ENCODE data around the gene XPR1. TPM values are rescaled to one million over a fixed set of nuclear protein-coding genes. Genes with fewer than 3 reads are reported as not detected.
"Not testable (repeated sequence)": the region's sequence is repeated elsewhere in the genome, so short reads cannot be mapped to it uniquely, and the experiment has no call there.

The XPR1 gene
- total RNA-seq, 1 experiment from 2014 or later, result 30.7 TPM

DNA sequence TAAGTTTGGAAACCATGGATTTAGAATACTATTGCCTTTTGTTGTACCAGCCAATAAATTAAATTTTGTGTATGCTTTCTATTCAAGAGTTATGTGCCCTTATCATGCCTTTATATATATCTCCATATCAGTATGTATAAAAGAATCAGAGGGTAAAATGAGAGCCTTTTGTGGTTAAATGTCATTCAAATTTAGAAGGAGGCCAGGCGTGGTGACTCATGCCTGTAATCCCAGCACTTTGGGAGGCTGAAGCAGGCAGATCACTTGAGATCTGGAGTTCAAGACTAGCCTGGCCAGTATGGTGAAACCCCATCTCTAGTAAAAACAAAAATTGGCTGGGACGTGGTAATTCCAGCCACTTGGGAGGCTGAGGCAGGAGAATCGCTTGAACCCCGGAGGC lies 88.9 kb downstream of the XPR1 start:
- H3K36me3 ChIP-seq (ENCODE audit: insufficient read depth, low read length, poor library complexity, severe bottlenecking), result no peaks in the 10 kb centered on the region
- H3K4me3 ChIP-seq (ENCODE audit: low read depth, low read length, poor library complexity, severe bottlenecking), result no peak overlapping the region
- peak; percentile 11 for DNase-seq (ENCODE audit: low spot score)
- H3K4me1 ChIP-seq (ENCODE audit: insufficient read depth, low read length, poor library complexity, severe bottlenecking), result no peaks in the 10 kb centered on the region
- no TSS peak for BruUV-seq (replicated peaks)
- H3K27me3 ChIP-seq (replicated peaks; ENCODE audit: insufficient read depth, low read depth, low read length, poor library complexity), result no peaks in the 10 kb centered on the region
- POLR2A ChIA-PET (ENCODE audit: low non-redundant PET), result no interaction called here
- TF ChIP-seq, protein P1, sequence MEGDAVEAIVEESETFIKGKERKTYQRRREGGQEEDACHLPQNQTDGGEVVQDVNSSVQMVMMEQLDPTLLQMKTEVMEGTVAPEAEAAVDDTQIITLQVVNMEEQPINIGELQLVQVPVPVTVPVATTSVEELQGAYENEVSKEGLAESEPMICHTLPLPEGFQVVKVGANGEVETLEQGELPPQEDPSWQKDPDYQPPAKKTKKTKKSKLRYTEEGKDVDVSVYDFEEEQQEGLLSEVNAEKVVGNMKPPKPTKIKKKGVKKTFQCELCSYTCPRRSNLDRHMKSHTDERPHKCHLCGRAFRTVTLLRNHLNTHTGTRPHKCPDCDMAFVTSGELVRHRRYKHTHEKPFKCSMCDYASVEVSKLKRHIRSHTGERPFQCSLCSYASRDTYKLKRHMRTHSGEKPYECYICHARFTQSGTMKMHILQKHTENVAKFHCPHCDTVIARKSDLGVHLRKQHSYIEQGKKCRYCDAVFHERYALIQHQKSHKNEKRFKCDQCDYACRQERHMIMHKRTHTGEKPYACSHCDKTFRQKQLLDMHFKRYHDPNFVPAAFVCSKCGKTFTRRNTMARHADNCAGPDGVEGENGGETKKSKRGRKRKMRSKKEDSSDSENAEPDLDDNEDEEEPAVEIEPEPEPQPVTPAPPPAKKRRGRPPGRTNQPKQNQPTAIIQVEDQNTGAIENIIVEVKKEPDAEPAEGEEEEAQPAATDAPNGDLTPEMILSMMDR (conservative IDR thresholded peaks at IDR 0.05; ENCODE audit: low read depth, low read length), result no peak
- TF ChIP-seq EZH2 (IDR thresholded peaks at IDR 0.05; ENCODE audit: borderline replicate concordance, low read depth, low read length, poor library complexity, severe bottlenecking), result no peak
- intact Hi-C loops (cut with micrococcal nuclease; ENCODE audit: unreplicated experiment), result no loop called here
- no peaks in the 10 kb centered on the region for H3K9me3 ChIP-seq (ENCODE audit: low read depth, low read length, poor library complexity, severe bottlenecking)
- H3K27ac ChIP-seq (ENCODE audit: low read depth, low read length, poor library complexity, severe bottlenecking), result no peak overlapping the region
- CTCF ChIA-PET, result no interaction called here

DNA sequence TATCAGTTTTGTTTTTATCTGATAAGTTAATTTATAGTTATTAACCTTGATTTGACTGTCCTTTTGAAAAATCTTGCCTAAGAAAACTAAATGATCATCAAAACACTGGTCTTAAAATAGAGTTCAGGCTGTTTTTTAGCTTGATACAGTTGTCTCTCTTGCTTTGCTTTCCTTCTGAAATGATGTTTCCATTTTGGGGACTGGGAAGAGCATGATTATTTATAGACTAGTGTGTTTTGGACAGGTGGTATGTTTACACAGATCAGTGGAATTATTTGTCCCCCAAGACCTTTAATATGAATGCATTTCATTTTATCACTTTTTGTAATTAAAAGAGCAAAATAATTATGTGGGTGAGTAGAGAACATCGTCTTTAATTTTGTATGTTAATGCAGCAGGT lies 90.8 kb downstream of the XPR1 start:
- ChIA-PET POLR2A (ENCODE audit: low non-redundant PET) (no interaction called here), CTCF (no interaction called here)
- no peaks in the 10 kb centered on the region for H3K9me3 ChIP-seq (ENCODE audit: low read depth, low read length, poor library complexity, severe bottlenecking)
- H3K36me3 ChIP-seq (ENCODE audit: insufficient read depth, low read length, poor library complexity, severe bottlenecking), result no peaks in the 10 kb centered on the region
- H3K27me3 ChIP-seq (replicated peaks; ENCODE audit: insufficient read depth, low read depth, low read length, poor library complexity), result no peaks in the 10 kb centered on the region
- TF ChIP-seq, protein P1 (conservative IDR thresholded peaks at IDR 0.05; ENCODE audit: low read depth, low read length), result no peak
- no peak for TF ChIP-seq EZH2 (IDR thresholded peaks at IDR 0.05; ENCODE audit: borderline replicate concordance, low read depth, low read length, poor library complexity, severe bottlenecking)
- BruUV-seq (replicated peaks), result no TSS peak
- DNase-seq (ENCODE audit: low spot score), result no peak
- H3K4me1 ChIP-seq (ENCODE audit: insufficient read depth, low read length, poor library complexity, severe bottlenecking), result no peaks in the 10 kb centered on the region
- H3K4me3 ChIP-seq (ENCODE audit: low read depth, low read length, poor library complexity, severe bottlenecking), result no peak overlapping the region
- intact Hi-C loops (cut with micrococcal nuclease; ENCODE audit: unreplicated experiment), result no loop called here
- H3K27ac ChIP-seq (ENCODE audit: low read depth, low read length, poor library complexity, severe bottlenecking), result no peak overlapping the region

DNA sequence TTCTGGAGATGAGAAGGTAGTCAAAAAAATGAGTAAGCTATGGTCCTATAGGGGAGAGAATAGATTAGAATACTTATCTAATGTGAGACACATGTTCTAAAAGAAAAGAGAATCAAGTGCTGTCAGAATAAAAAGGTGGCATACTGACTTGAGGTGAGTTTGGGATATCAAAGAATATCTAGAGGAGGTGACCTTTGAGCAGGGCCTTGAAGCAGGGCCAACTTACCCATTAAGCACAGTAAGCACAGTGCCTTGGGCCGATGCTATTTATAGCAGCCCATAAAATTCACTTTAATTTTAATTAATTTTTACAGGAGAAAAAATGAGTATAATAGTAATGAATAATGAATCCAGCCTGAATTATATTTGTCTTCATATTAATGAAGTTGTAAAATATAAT lies 92.2 kb downstream of the XPR1 start:
- POLR2A ChIA-PET (ENCODE audit: low non-redundant PET), result no interaction called here
- no peak overlapping the region for H3K27ac ChIP-seq (ENCODE audit: low read depth, low read length, poor library complexity, severe bottlenecking)
- no peaks in the 10 kb centered on the region for H3K9me3 ChIP-seq (ENCODE audit: low read depth, low read length, poor library complexity, severe bottlenecking)
- H3K4me1 ChIP-seq (ENCODE audit: insufficient read depth, low read length, poor library complexity, severe bottlenecking), result no peaks in the 10 kb centered on the region
- no TSS peak for BruUV-seq (replicated peaks)
- CTCF ChIA-PET, result no interaction called here
- no peaks in the 10 kb centered on the region for H3K27me3 ChIP-seq (replicated peaks; ENCODE audit: insufficient read depth, low read depth, low read length, poor library complexity)
- intact Hi-C loops (cut with micrococcal nuclease; ENCODE audit: unreplicated experiment), result no loop called here
- TF ChIP-seq, protein P1 (conservative IDR thresholded peaks at IDR 0.05; ENCODE audit: low read depth, low read length), result no peak
- TF ChIP-seq EZH2 (IDR thresholded peaks at IDR 0.05; ENCODE audit: borderline replicate concordance, low read depth, low read length, poor library complexity, severe bottlenecking), result no peak
- no peak for DNase-seq (ENCODE audit: low spot score)
- no peak overlapping the region for H3K4me3 ChIP-seq (ENCODE audit: low read depth, low read length, poor library complexity, severe bottlenecking)
- H3K36me3 ChIP-seq (ENCODE audit: insufficient read depth, low read length, poor library complexity, severe bottlenecking), result no peaks in the 10 kb centered on the region

DNA sequence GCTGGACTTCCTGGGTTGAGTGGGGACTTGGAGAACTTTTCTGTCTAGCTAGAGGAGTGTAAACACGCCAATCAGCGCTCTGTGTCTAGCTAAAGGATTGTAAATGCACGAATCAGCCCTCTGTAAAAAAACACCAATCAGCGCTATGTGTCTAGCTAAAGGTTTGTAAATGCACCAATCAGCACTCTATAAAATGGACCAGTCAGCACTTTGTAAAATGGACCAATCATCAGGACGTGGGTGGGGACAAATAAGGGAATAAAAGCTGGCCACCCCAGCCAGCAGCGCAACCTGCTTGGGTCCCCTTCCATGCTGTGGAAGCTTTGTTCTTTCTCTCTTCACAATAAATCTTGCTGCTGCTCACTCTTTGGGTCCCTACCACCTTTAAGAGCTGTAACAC lies 94.2 kb downstream of the XPR1 start:
- H3K4me3 ChIP-seq (ENCODE audit: low read depth, low read length, poor library complexity, severe bottlenecking); H3K36me3 ChIP-seq (ENCODE audit: insufficient read depth, low read length, poor library complexity, severe bottlenecking); intact Hi-C loops (cut with micrococcal nuclease; ENCODE audit: unreplicated experiment); H3K27me3 ChIP-seq (replicated peaks; ENCODE audit: insufficient read depth, low read depth, low read length, poor library complexity); BruUV-seq (replicated peaks); POLR2A ChIA-PET (ENCODE audit: low non-redundant PET); DNase-seq (ENCODE audit: low spot score); H3K4me1 ChIP-seq (ENCODE audit: insufficient read depth, low read length, poor library complexity, severe bottlenecking); CTCF ChIA-PET; H3K27ac ChIP-seq (ENCODE audit: low read depth, low read length, poor library complexity, severe bottlenecking): not testable (repeated sequence)
- peaks cover 12% of the 10 kb centered on the region for H3K9me3 ChIP-seq (ENCODE audit: low read depth, low read length, poor library complexity, severe bottlenecking)

DNA sequence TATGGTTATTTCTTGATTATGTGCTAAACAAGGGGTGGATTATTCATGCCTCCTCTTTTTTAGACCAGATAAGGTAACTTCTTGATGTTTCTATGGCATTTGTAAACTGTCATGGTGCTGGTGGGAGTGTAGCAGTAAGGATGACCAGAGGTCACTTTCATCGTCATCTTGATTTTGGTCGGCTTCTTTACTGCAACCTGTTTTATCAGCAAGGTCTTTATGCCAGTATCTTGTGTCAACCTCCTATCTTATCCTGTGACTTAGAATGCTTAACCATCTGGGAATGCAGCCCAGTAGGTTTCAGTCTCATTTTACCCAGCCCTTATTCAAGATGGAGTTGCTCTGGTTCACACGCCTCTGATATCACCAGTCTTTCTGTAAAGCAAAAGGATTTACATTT lies 95.9 kb downstream of the XPR1 start:
- H3K4me1 ChIP-seq (ENCODE audit: insufficient read depth, low read length, poor library complexity, severe bottlenecking); intact Hi-C loops (cut with micrococcal nuclease; ENCODE audit: unreplicated experiment); BruUV-seq (replicated peaks); H3K4me3 ChIP-seq (ENCODE audit: low read depth, low read length, poor library complexity, severe bottlenecking); H3K36me3 ChIP-seq (ENCODE audit: insufficient read depth, low read length, poor library complexity, severe bottlenecking); DNase-seq (ENCODE audit: low spot score); CTCF ChIA-PET; H3K27me3 ChIP-seq (replicated peaks; ENCODE audit: insufficient read depth, low read depth, low read length, poor library complexity); POLR2A ChIA-PET (ENCODE audit: low non-redundant PET); H3K27ac ChIP-seq (ENCODE audit: low read depth, low read length, poor library complexity, severe bottlenecking): not testable (repeated sequence)
- H3K9me3 ChIP-seq (ENCODE audit: low read depth, low read length, poor library complexity, severe bottlenecking), result peaks cover 15% of the 10 kb centered on the region
